Measurements from ENCODE around the gene NCOR1.

Gene NCOR1

DNA sequence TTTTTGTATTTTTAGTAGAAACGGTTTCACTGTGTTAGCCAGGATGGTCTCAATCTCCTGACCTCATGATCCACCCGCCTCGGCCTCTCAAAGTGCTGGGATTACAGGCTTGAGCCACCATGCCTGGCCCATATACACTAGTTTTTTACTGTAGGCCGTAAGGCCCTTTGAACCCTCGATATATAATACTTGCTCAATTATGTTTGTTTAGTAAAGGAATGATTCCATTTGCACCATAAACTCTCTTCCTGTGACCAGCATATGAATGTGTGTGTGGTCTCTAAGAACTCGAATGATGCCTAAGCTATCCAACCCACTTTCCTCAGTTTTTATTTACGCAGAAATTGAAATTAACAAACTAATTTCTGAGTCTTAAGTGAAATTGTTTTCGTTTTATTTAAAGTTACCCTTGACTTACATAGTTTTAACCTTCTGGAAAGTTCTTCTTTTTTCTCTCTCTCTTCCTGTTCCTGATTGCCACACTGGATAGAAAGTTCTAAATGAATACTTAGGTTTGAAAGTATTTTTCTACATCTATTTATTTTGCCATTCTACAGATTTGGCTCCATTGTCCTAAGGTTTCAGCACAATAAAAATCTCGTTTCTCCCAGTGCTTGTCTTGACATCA is 39.6 kb upstream of the NCOR1 start:
- in situ Hi-C loops (cut with MboI; ENCODE audit: low pct_unique_long_range_greater_than_20kb, low sequenced_read_pairs, unreplicated experiment): no loop called here
- TF ChIP-seq, protein P1, sequence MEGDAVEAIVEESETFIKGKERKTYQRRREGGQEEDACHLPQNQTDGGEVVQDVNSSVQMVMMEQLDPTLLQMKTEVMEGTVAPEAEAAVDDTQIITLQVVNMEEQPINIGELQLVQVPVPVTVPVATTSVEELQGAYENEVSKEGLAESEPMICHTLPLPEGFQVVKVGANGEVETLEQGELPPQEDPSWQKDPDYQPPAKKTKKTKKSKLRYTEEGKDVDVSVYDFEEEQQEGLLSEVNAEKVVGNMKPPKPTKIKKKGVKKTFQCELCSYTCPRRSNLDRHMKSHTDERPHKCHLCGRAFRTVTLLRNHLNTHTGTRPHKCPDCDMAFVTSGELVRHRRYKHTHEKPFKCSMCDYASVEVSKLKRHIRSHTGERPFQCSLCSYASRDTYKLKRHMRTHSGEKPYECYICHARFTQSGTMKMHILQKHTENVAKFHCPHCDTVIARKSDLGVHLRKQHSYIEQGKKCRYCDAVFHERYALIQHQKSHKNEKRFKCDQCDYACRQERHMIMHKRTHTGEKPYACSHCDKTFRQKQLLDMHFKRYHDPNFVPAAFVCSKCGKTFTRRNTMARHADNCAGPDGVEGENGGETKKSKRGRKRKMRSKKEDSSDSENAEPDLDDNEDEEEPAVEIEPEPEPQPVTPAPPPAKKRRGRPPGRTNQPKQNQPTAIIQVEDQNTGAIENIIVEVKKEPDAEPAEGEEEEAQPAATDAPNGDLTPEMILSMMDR (IDR thresholded peaks at IDR 0.05; ENCODE audit: extremely low read depth, insufficient read depth, missing control alignments): no peak
- DNase-seq (ENCODE audit: low spot score): no peak

GRCh38 chr17:16251556-16251955 is 36.2 kb upstream of the NCOR1 start:
- in situ Hi-C loops (cut with MboI; ENCODE audit: low pct_unique_long_range_greater_than_20kb, low sequenced_read_pairs, unreplicated experiment): no loop called here
- TF ChIP-seq, protein P1 (IDR thresholded peaks at IDR 0.05; ENCODE audit: extremely low read depth, insufficient read depth, missing control alignments): no peak

GRCh38 chr17:16251043-16251442 is 35.7 kb upstream of the NCOR1 start:
- TF ChIP-seq, protein P1 (IDR thresholded peaks at IDR 0.05; ENCODE audit: extremely low read depth, insufficient read depth, missing control alignments): no peak
- in situ Hi-C loops (cut with MboI; ENCODE audit: low pct_unique_long_range_greater_than_20kb, low sequenced_read_pairs, unreplicated experiment): no loop called here
- DNase-seq (ENCODE audit: low spot score): no peak

More at GRCh38 chr17:16251556-16251955, 36.2 kb upstream of the NCOR1 start:
- no peak for DNase-seq (ENCODE audit: low spot score)

DNA sequence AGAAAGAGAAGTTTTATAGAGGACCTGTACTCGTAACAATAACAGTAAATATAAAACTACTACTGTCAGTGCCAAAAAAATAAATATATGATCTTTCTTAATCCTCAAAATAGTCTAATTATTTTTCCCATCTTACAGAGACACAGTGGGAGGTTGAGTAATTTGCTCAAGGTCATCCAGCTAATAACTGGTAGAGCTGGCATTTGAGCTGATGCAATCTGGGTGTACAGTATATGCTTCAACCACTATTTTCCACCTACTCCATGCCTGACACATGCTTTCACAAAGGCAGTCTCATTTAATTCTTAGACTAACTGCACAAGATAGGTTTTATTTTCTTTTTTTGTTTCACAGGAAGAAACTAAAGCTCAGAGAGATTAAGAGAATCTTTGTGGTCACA is 35.3 kb upstream of the NCOR1 start:
- DNase-seq (ENCODE audit: low spot score): no peak
- TF ChIP-seq, protein P1 (IDR thresholded peaks at IDR 0.05; ENCODE audit: extremely low read depth, insufficient read depth, missing control alignments): no peak
- in situ Hi-C loops (cut with MboI; ENCODE audit: low pct_unique_long_range_greater_than_20kb, low sequenced_read_pairs, unreplicated experiment): no loop called here

- in situ Hi-C loops (cut with MboI; ENCODE audit: low pct_unique_long_range_greater_than_20kb, low sequenced_read_pairs, unreplicated experiment): no loop called here
- TF ChIP-seq, protein P1 (IDR thresholded peaks at IDR 0.05; ENCODE audit: extremely low read depth, insufficient read depth, missing control alignments): no peak
- DNase-seq (ENCODE audit: low spot score): no peak
Observed at GRCh38 chr17:16247586-16247984, 32.3 kb upstream of the NCOR1 start.

DNA sequence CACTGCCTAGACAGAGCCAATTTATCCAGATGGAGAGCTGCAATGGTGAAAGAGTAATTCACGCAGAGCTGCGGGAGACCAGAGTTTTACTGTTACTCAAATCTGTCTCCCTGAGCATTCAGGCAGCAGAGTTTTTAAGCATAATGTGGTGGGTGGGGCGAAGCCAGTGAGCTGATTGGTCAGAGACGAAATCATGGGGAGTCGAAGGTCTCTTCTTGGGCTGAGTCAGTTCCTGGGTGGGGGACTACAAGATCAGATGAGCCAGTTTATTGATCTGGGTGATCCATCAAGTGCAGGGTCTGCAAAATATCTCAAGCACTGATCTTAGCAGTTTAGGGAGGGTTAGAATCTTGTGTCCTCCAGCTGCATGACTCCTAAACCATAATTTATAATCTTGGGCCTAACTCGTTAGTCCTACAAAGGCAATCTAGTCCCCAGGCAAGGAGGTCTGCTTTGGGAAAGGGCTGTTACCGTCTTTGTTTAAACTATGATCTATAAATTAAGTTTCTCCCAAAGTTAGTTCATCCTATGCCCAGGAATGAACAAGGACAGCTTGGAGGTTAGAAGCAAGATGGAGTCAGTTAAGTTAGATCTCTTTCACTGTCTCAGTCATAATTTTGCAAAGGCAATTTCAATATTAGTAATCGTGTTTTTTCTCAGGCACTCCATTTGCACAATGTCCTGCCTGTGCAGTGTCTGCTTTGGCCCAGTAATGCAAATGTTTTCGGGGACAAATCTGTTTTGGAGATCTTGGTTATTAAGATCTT is 28.6 kb upstream of the NCOR1 start:
- TF ChIP-seq, protein P1 (IDR thresholded peaks at IDR 0.05; ENCODE audit: extremely low read depth, insufficient read depth, missing control alignments): no peak
- in situ Hi-C loops (cut with MboI; ENCODE audit: low pct_unique_long_range_greater_than_20kb, low sequenced_read_pairs, unreplicated experiment): no loop called here
- DNase-seq (ENCODE audit: low spot score): no peak

Data from GM13977 (cell line).